Breast epithelium (tissue), 4 donors: ENCODE data around the gene GIN1. TPM values are rescaled to one million over a fixed set of nuclear protein-coding genes. Genes with fewer than 3 reads are reported as not detected.

Source experiments
- DNase-seq, 2 donors: peaks; one replicate each; pipeline ENCODE4 v3.0.0-alpha.2; 2019; ENCODE audit warnings: low spot score in 2 of 2
- H3K27ac ChIP-seq, 2 donors: fragments of 200-600 bp; sonication (generic) in 1 of 2; one replicate each; pipeline ENCODE4 v1.5.1; 2016 to 2019; ENCODE audit warnings: mild to moderate bottlenecking in 1 of 2
- H3K27me3 ChIP-seq, 2 donors: fragments of 200-600 bp; sonication (generic) in 1 of 2; one replicate each; pipeline versions ENCODE4 v1.5.1 to v1.6.0; 2017 to 2019; ENCODE audit warnings: control low read depth in 1 of 2, mild to moderate bottlenecking in 1 of 2
- H3K36me3 ChIP-seq: fragments of 200-600 bp; one replicate; pipeline ENCODE4 v1.5.1; 2019
- H3K4me1 ChIP-seq, 2 donors: fragments of 200-600 bp; sonication (generic); one replicate each; pipeline ENCODE4 v1.5.1; 2016 to 2019; ENCODE audit warnings: control low read depth in 1 of 2
- H3K4me3 ChIP-seq, 3 donors: fragments of 200-600 bp; sonication (generic); 1 replicate in 2 of 3; 2 replicates in 1 of 3; pipeline ENCODE4 v1.5.1; 2016 to 2019; ENCODE audit warnings: mild to moderate bottlenecking in 3 of 3, moderate library complexity in 2 of 3
- H3K9me3 ChIP-seq, 2 donors: fragments of 200-600 bp; sonication (generic) in 1 of 2; one replicate each; pipeline ENCODE4 v1.5.1; 2016 to 2019; ENCODE audit warnings: control low read depth in 1 of 2
- CTCF ChIP-seq, 3 donors: fragments of 450-650 bp; IDR thresholded peaks; one replicate each; pipeline ENCODE4 v1.5.1; 2016 to 2017; ENCODE audit warnings: antibody characterized with exemption in 3 of 3, mild to moderate bottlenecking in 3 of 3, moderate library complexity in 3 of 3
- POLR2A ChIP-seq: fragments of 450-650 bp; IDR thresholded peaks from one replicate; pipeline ENCODE4 v1.6.1; 2016; ENCODE audit warnings: antibody characterized with exemption, mild to moderate bottlenecking, moderate library complexity
- POLR2AphosphoS5 ChIP-seq, 3 donors: sonication (generic); formaldehyde crosslinking; IDR thresholded peaks; one replicate each; pipeline ENCODE4 v1.6.1; 2017; ENCODE audit warnings: antibody characterized with exemption in 3 of 3
- intact Hi-C: fragments of 100-400 bp; cut with DNase I; formaldehyde crosslinking; loops from one replicate; pipeline ENCODE4 v1.15.1; 2023; ENCODE audit warnings: low total_unique reads
- total RNA-seq, 3 donors: library from RNA; depleted of rRNA; stranded (reverse); fragments of >200 nt; gene quantifications; one replicate each; pipeline ENCODE4 v1.1.0, GENCODE V29; 2016

The GIN1 gene
- total RNA-seq, 3 donors from 2014 or later, result 3.4 to 10.4 (median 4.9) TPM

GRCh38 chr5:103094737-103095136 is 25.2 kb downstream of the GIN1 start:
- Histone ChIP-seq H3K9me3 (no peaks in the 10 kb centered on the region), H3K36me3 (peaks cover 6% of the 10 kb centered on the region), H3K27me3 (no peaks in the 10 kb centered on the region), H3K4me1 (no peaks in the 10 kb centered on the region), H3K4me3 (no peak overlapping the region), H3K27ac (no peak overlapping the region)
- TF ChIP-seq CTCF (IDR thresholded peaks at IDR 0.05) (no peak), POLR2AphosphoS5 (IDR thresholded peaks at IDR 0.05) (no peak), POLR2A (no peak)
- intact Hi-C loops, result no loop called here
- DNase-seq, result no peak

GRCh38 chr5:103093727-103094126 is 26.2 kb downstream of the GIN1 start:
- Histone ChIP-seq H3K4me3 (no peak overlapping the region), H3K9me3 (no peaks in the 10 kb centered on the region), H3K27ac (no peak overlapping the region), H3K27me3 (no peaks in the 10 kb centered on the region), H3K36me3 (peaks cover 6% of the 10 kb centered on the region), H3K4me1 (no peaks in the 10 kb centered on the region)
- TF ChIP-seq CTCF (IDR thresholded peaks at IDR 0.05), result no peak
- TF ChIP-seq POLR2A, result no peak
- no peak for TF ChIP-seq POLR2AphosphoS5 (IDR thresholded peaks at IDR 0.05)
- DNase-seq, result no peak
- intact Hi-C loops, result no loop called here

GRCh38 chr5:103092676-103093075 is 27.3 kb downstream of the GIN1 start:
- intact Hi-C loops, result no loop called here
- DNase-seq, result no peak
- no peak overlapping the region for H3K27ac ChIP-seq
- no peaks in the 10 kb centered on the region for H3K4me1 ChIP-seq
- H3K27me3 ChIP-seq, result no peaks in the 10 kb centered on the region
- peaks cover 6% of the 10 kb centered on the region for H3K36me3 ChIP-seq
- TF ChIP-seq POLR2A (no peak), CTCF (IDR thresholded peaks at IDR 0.05) (no peak), POLR2AphosphoS5 (IDR thresholded peaks at IDR 0.05) (no peak)
- no peak overlapping the region for H3K4me3 ChIP-seq
- no peaks in the 10 kb centered on the region for H3K9me3 ChIP-seq

GRCh38 chr5:103090791-103091190 is 29.1 kb downstream of the GIN1 start:
- no peak for TF ChIP-seq CTCF (IDR thresholded peaks at IDR 0.05)
- TF ChIP-seq POLR2A, result no peak
- no peak for TF ChIP-seq POLR2AphosphoS5 (IDR thresholded peaks at IDR 0.05)
- intact Hi-C loops, result no loop called here
- H3K27ac ChIP-seq, result no peak overlapping the region
- peaks cover 0 to 4% of the 10 kb centered on the region in 2 donors for H3K9me3 ChIP-seq
- H3K27me3 ChIP-seq, result no peaks in the 10 kb centered on the region
- H3K36me3 ChIP-seq, result peaks cover 6% of the 10 kb centered on the region
- no peak overlapping the region for H3K4me3 ChIP-seq
- no peaks in the 10 kb centered on the region for H3K4me1 ChIP-seq
- no peak for DNase-seq

- peaks cover 9 to 11% of the 10 kb centered on the region in 2 donors for H3K9me3 ChIP-seq
- H3K4me1 ChIP-seq, result no peaks in the 10 kb centered on the region
- no peak overlapping the region for H3K27ac ChIP-seq
- TF ChIP-seq POLR2A (no peak), CTCF (IDR thresholded peaks at IDR 0.05) (no peak), POLR2AphosphoS5 (IDR thresholded peaks at IDR 0.05) (no peak)
- H3K36me3 ChIP-seq, result peaks cover 6% of the 10 kb centered on the region
- no peaks in the 10 kb centered on the region for H3K27me3 ChIP-seq
- intact Hi-C loops, result no loop called here
- H3K4me3 ChIP-seq, result no peak overlapping the region
- DNase-seq, result no peak
Measured at GRCh38 chr5:103089272-103089671, 30.7 kb downstream of the GIN1 start.
